ENCODE results near the gene RRP8. TPM values are rescaled to one million over a fixed set of nuclear protein-coding genes. Genes with fewer than 3 reads are reported as not detected.

The RRP8 gene
- total RNA-seq, 1 experiment from 2014 or later, result 17.8 TPM

DNA sequence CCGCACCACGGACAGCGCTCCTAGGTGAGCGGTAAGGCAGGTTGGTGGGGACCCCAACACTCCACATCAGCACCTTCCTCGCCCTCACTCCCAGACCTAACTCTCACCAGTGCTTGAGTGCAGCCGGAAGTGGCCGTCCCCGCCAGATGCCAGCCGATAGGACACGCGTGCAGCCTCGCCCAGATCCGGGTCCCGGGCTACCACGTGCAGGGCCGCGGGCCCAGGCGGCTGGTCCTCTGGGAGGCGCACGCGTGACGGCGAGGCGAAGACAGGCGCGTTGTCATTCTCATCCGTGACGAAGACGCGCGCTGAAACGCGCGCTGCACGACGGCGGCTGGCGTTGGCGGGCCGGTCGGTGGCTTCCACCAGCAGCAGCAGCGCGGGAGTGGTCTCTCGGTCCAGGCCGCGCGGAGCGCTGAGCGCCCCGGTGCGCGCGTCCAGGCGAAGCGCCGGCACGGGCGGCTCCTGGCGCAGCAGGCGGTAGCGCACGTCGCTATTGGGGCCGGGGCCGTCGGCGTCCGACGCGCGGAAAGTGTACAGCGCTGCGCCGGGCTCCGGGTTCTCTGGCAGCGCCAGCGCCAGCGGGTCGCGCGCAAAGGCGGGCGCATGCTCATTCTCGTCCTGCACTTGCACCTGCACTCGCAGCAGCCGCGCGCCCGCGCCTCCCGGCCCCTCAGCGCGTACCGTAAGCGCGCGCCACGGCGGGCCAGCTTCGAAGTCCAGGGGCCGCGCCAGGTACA is 26.6 kb upstream of the RRP8 start:
- Histone ChIP-seq H3K9me2 (ENCODE audit: insufficient read depth) (no peaks in the 10 kb centered on the region), H2AFZ (ENCODE audit: low read depth, low read length, poor library complexity, severe bottlenecking) (no peak overlapping the region), H3K9me3 (ENCODE audit: control insufficient read depth in 1 of 2, insufficient read depth in 1 of 2, low read depth in 1 of 2, low read length in 2 of 2) (no peaks in the 10 kb centered on the region), H3K4me1 (ENCODE audit: control insufficient read depth in 1 of 2, insufficient read depth in 2 of 2, low read length in 2 of 2) (peaks cover 0 to 2% of the 10 kb centered on the region in 2 experiments; a peak in 1 of 4 replicates), H3K4me2 (ENCODE audit: low read length) (no peak overlapping the region), H3K4me3 (replicated peaks in 1 of 2; ENCODE audit: low read depth in 1 of 2, low read length in 2 of 2) (no peak overlapping the region), H4K20me1 (ENCODE audit: insufficient read depth) (no peaks in the 10 kb centered on the region), H3K9ac (ENCODE audit: low read length) (no peak overlapping the region), H3K27me3 (ENCODE audit: insufficient read depth, low read length) (no peaks in the 10 kb centered on the region), H3K27ac (ENCODE audit: low read depth, low read length) (no peak overlapping the region), H3K36me3 (ENCODE audit: control insufficient read depth in 1 of 2, insufficient read depth in 2 of 2, low read length in 2 of 2) (no peaks in the 10 kb centered on the region), H3K79me2 (ENCODE audit: insufficient read depth, low read length) (no peaks in the 10 kb centered on the region)
- DNase-seq (ENCODE audit: low read depth, low spot score), result no peak
- ChIA-PET RAD21 (ENCODE audit: low non-redundant PET in 1 of 2, low total read pairs in 2 of 2, uncharacterized antibody in 2 of 2, unreplicated experiment in 2 of 2) (no interaction called here), CTCF (no interaction called here), POLR2A (no interaction called here)
- no peak for ATAC-seq
- TF ChIP-seq CEBPB (IDR thresholded peaks at IDR 0.05; ENCODE audit: low read depth) (no peak), EGR1 (IDR thresholded peaks at IDR 0.05; ENCODE audit: low read depth) (no peak), TCF7L2 (IDR thresholded peaks at IDR 0.05; ENCODE audit: borderline replicate concordance, extremely low read depth, insufficient read depth, insufficient read length) (no peak), POLR2A (IDR thresholded peaks at IDR 0.05; ENCODE audit: borderline replicate concordance, extremely low read depth, insufficient read depth, insufficient read length) (no peak)
- TF ChIP-seq, protein P1, sequence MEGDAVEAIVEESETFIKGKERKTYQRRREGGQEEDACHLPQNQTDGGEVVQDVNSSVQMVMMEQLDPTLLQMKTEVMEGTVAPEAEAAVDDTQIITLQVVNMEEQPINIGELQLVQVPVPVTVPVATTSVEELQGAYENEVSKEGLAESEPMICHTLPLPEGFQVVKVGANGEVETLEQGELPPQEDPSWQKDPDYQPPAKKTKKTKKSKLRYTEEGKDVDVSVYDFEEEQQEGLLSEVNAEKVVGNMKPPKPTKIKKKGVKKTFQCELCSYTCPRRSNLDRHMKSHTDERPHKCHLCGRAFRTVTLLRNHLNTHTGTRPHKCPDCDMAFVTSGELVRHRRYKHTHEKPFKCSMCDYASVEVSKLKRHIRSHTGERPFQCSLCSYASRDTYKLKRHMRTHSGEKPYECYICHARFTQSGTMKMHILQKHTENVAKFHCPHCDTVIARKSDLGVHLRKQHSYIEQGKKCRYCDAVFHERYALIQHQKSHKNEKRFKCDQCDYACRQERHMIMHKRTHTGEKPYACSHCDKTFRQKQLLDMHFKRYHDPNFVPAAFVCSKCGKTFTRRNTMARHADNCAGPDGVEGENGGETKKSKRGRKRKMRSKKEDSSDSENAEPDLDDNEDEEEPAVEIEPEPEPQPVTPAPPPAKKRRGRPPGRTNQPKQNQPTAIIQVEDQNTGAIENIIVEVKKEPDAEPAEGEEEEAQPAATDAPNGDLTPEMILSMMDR (IDR thresholded peaks at IDR 0.05 in 2 of 3, conservative IDR thresholded peaks at IDR 0.05 in 1 of 3; ENCODE audit: borderline replicate concordance in 1 of 3, insufficient read depth in 1 of 3, low read depth in 2 of 3, low read length in 2 of 3), result no peak
- TF ChIP-seq, protein P2, sequence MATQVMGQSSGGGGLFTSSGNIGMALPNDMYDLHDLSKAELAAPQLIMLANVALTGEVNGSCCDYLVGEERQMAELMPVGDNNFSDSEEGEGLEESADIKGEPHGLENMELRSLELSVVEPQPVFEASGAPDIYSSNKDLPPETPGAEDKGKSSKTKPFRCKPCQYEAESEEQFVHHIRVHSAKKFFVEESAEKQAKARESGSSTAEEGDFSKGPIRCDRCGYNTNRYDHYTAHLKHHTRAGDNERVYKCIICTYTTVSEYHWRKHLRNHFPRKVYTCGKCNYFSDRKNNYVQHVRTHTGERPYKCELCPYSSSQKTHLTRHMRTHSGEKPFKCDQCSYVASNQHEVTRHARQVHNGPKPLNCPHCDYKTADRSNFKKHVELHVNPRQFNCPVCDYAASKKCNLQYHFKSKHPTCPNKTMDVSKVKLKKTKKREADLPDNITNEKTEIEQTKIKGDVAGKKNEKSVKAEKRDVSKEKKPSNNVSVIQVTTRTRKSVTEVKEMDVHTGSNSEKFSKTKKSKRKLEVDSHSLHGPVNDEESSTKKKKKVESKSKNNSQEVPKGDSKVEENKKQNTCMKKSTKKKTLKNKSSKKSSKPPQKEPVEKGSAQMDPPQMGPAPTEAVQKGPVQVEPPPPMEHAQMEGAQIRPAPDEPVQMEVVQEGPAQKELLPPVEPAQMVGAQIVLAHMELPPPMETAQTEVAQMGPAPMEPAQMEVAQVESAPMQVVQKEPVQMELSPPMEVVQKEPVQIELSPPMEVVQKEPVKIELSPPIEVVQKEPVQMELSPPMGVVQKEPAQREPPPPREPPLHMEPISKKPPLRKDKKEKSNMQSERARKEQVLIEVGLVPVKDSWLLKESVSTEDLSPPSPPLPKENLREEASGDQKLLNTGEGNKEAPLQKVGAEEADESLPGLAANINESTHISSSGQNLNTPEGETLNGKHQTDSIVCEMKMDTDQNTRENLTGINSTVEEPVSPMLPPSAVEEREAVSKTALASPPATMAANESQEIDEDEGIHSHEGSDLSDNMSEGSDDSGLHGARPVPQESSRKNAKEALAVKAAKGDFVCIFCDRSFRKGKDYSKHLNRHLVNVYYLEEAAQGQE (IDR thresholded peaks at IDR 0.05; ENCODE audit: low read depth), result no peak
- TF ChIP-seq, protein P3, sequence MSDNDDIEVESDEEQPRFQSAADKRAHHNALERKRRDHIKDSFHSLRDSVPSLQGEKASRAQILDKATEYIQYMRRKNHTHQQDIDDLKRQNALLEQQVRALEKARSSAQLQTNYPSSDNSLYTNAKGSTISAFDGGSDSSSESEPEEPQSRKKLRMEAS (IDR thresholded peaks at IDR 0.05), result no peak
- intact Hi-C loops (cut with micrococcal nuclease), result no loop called here
- no TSS peak for BruUV-seq (replicated peaks)

All from HCT116 (cell line).